Endothelial cell of umbilical vein (primary cell): Measurements from ENCODE around the gene EDN2. TPM values are rescaled to one million over a fixed set of nuclear protein-coding genes. Genes with fewer than 3 reads are reported as not detected.

Experiments used
- BruUV-seq: library from RNA; stranded (reverse); fragments of 400-500 nt; replicated peaks from 2 replicates; lab custom pipeline; 2021; lab: Mats Ljungman, UMichigan
- CTCF ChIA-PET: fragments of 300-600, 350-600 bp; sonication (Branson Sonifier 250); formaldehyde crosslinking; loops from one replicate; lab custom pipeline; 2021; ENCODE audit warnings: antibody characterized with exemption, inconsistent platforms; lab: Charles Lee
- POLR2A ChIA-PET: fragments of 300-600, 350-600 bp; sonication (Branson Sonifier 250); formaldehyde crosslinking; loops from one replicate; lab custom pipeline; 2021; ENCODE audit warnings: antibody characterized with exemption, inconsistent platforms; lab: Charles Lee
- DNase-seq: peaks from one replicate; pipeline ENCODE4 v3.0.0-alpha.2; 2011; ENCODE audit warnings: low read depth, low spot score
- FAIRE-seq: peaks from 2 replicates; lab custom pipeline; 2011; peaks lifted over from hg19 to GRCh38; lab: Jason Lieb, UNC
- H2AFZ ChIP-seq: 2 replicates; pipeline ENCODE4 v1.6.0; 2012; ENCODE audit warnings: low read depth, low read length, control low read depth, inconsistent platforms
- H3K27ac ChIP-seq: 2 replicates; pipeline ENCODE4 v1.5.1; 2011; ENCODE audit warnings: low read depth, mild to moderate bottlenecking, control low read depth, low read length, moderate library complexity; ENCODE audit not compliant: insufficient read depth
- H3K27me3 ChIP-seq, 2 experiments: 2 replicates each; pipeline versions ENCODE4 v1.6.0 to v1.6.1; 2011; ENCODE audit warnings: low read length in 2 of 2, mixed read lengths in 1 of 2; ENCODE audit not compliant: control insufficient read depth in 2 of 2, insufficient read depth in 2 of 2
- H3K36me3 ChIP-seq, 2 experiments: 2 replicates in 1 of 2; 3 replicates in 1 of 2; pipeline ENCODE4 v1.5.1; 2011; ENCODE audit warnings: low read length in 2 of 2, mild to moderate bottlenecking in 1 of 2, moderate library complexity in 1 of 2; ENCODE audit not compliant: control insufficient read depth in 2 of 2, insufficient read depth in 2 of 2; ENCODE audit errors: extremely low read depth in 1 of 2
- H3K4me1 ChIP-seq: 3 replicates; pipeline ENCODE4 v1.5.1; 2011; ENCODE audit warnings: mild to moderate bottlenecking, low read length; ENCODE audit not compliant: control insufficient read depth, insufficient read depth; ENCODE audit errors: extremely low read depth
- H3K4me2 ChIP-seq: 2 replicates; pipeline ENCODE4 v1.6.1; 2011; ENCODE audit warnings: low read length, control low read depth, mixed read lengths; ENCODE audit not compliant: insufficient read depth
- H3K4me3 ChIP-seq, 3 experiments: fragments of 200-600 bp in 1 of 3; sonication (generic), shearing (Covaris generic) in 1 of 3; replicated peaks in 1 of 3; 2 replicates each; pipeline ENCODE4 v1.5.1; 2011 to 2016; ENCODE audit warnings: control low read depth in 3 of 3, low read length in 3 of 3, mild to moderate bottlenecking in 2 of 3, inconsistent platforms in 1 of 3, low read depth in 1 of 3, moderate library complexity in 1 of 3; ENCODE audit not compliant: insufficient read depth in 1 of 3
- H3K79me2 ChIP-seq: 2 replicates; pipeline ENCODE4 v1.6.0; 2012; ENCODE audit warnings: low read length, inconsistent platforms; ENCODE audit not compliant: control insufficient read depth, insufficient read depth
- H3K9ac ChIP-seq: replicated peaks from 2 replicates; pipeline ENCODE3; 2011; ENCODE audit warnings: low read length, control low read depth; ENCODE audit not compliant: insufficient read depth; ENCODE audit errors: extremely low read depth
- H3K9me1 ChIP-seq: replicated peaks from 3 replicates; pipeline ENCODE4 v1.6.0; 2011; ENCODE audit warnings: mild to moderate bottlenecking, low read length; ENCODE audit not compliant: control insufficient read depth, insufficient read depth; ENCODE audit errors: extremely low read depth
- H3K9me3 ChIP-seq: replicated peaks from 2 replicates; pipeline ENCODE4 v1.5.1; 2012; ENCODE audit warnings: low read length, inconsistent platforms; ENCODE audit not compliant: control insufficient read depth, insufficient read depth
- H4K20me1 ChIP-seq: replicated peaks from 2 replicates; pipeline ENCODE3; 2011; ENCODE audit warnings: mild to moderate bottlenecking, low read length; ENCODE audit not compliant: control insufficient read depth, insufficient read depth; ENCODE audit errors: extremely low read depth
- CTCF ChIP-seq, 2 donors: IDR thresholded peaks; 1 replicate in 1 of 2; 2 replicates in 1 of 2; pipeline ENCODE4 v1.5.1; 2011; ENCODE audit warnings: low read length in 2 of 2, mild to moderate bottlenecking in 2 of 2, moderate library complexity in 2 of 2, control low read depth in 1 of 2, inconsistent platforms in 1 of 2, low read depth in 1 of 2; ENCODE audit not compliant: insufficient read depth in 1 of 2; ENCODE audit errors: extremely low read depth in 1 of 2
- EZH2 ChIP-seq: IDR thresholded peaks from 2 replicates; pipeline ENCODE4 v1.6.1; 2012; ENCODE audit warnings: borderline replicate concordance, low read depth, mild to moderate bottlenecking, moderate library complexity, low read length, inconsistent platforms; ENCODE audit not compliant: severe bottlenecking
- FOS ChIP-seq: IDR thresholded peaks from 2 replicates; pipeline ENCODE4 v1.6.1; 2011; ENCODE audit warnings: mild to moderate bottlenecking, low read length, moderate library complexity, borderline replicate concordance; ENCODE audit not compliant: insufficient read depth
- GATA2 ChIP-seq: IDR thresholded peaks from 2 replicates; pipeline ENCODE4 v1.7.0; 2011; ENCODE audit warnings: low read depth, mild to moderate bottlenecking, moderate library complexity, mixed read lengths, low read length; ENCODE audit not compliant: insufficient read length, insufficient read depth
- JUN ChIP-seq: IDR thresholded peaks from 2 replicates; pipeline ENCODE4 v1.6.1; 2011; ENCODE audit warnings: borderline replicate concordance, low read depth; ENCODE audit not compliant: insufficient read length, insufficient read depth
- MAX ChIP-seq: IDR thresholded peaks from 2 replicates; pipeline ENCODE4 v1.6.1; 2011; ENCODE audit not compliant: insufficient read depth, insufficient read length
- MYC ChIP-seq: IDR thresholded peaks from one replicate; pipeline ENCODE4 v1.6.1; 2011; ENCODE audit warnings: mild to moderate bottlenecking, low read depth, low read length
- POLR2A ChIP-seq: IDR thresholded peaks from 2 replicates; pipeline ENCODE4 v1.6.1; 2012; ENCODE audit warnings: low read depth, mild to moderate bottlenecking, control low read depth, low read length
- POLR2AphosphoS5 ChIP-seq: IDR thresholded peaks from 2 replicates; pipeline ENCODE4 v1.6.1; 2012; ENCODE audit warnings: low read depth, mild to moderate bottlenecking, control low read depth, low read length, moderate library complexity; ENCODE audit not compliant: insufficient read depth
- dilution Hi-C: fragments of 300-500 bp; cut with MboI; formaldehyde crosslinking; loops from one replicate; pipeline ENCODE4 v1.15.0; 2019; ENCODE audit warnings: low sequenced_read_pairs; ENCODE audit not compliant: extremely low pct_ligation_motif_present
- intact Hi-C: fragments of 100-400 bp; cut with micrococcal nuclease; formaldehyde crosslinking; loops from one replicate; pipeline ENCODE4 v1.10.0; 2022
- polyA plus RNA-seq, 4 experiments: library from polyadenylated mRNA; depleted of rRNA in 3 of 4; stranded (reverse) in 3 of 4; unstranded in 1 of 4; fragments of >200 nt; gene quantifications; 2 replicates each; pipeline versions ENCODE4 v1.2.1 to v1.2.3, GENCODE V29; 2011 to 2012; ENCODE audit warnings: missing spikeins in 1 of 4
- total RNA-seq: library from RNA; stranded (reverse); gene quantifications from 2 replicates; pipeline ENCODE4 v1.2.3, GENCODE V29; 2021

The EDN2 gene
- total and polyA plus RNA-seq, 2 donors (not counting 3 experiments of a cell fraction or from before 2014, with no cell fraction given): not detected

- BruUV-seq: no TSS peak
- Histone ChIP-seq H4K20me1 (no peaks in the 10 kb centered on the region), H3K36me3 (no peaks in the 10 kb centered on the region), H2AFZ (no peak overlapping the region), H3K79me2 (no peaks in the 10 kb centered on the region), H3K9ac (no peak overlapping the region), H3K4me3 (no peak overlapping the region), H3K4me2 (no peak overlapping the region), H3K9me1 (no peaks in the 10 kb centered on the region), H3K4me1 (peaks cover 17% of the 10 kb centered on the region), H3K9me3 (no peaks in the 10 kb centered on the region), H3K27ac (no peak overlapping the region), H3K27me3 (peaks cover 0 to 2% of the 10 kb centered on the region in 2 experiments)
- DNase-seq: no peak
- ChIA-PET POLR2A (no interaction called here), CTCF (interaction anchor here (1.3 to 2.4 kb wide), 3 partner anchors 9 to 64 kb away, joined by 5 to 13 read pairs (median 5); no protein-coding TSS in a partner anchor)
- dilution Hi-C loops (no loop called here), intact Hi-C loops (no loop called here)
- no peak for FAIRE-seq
- TF ChIP-seq POLR2AphosphoS5: no peak
- no peak for TF ChIP-seq POLR2A
- no peak for TF ChIP-seq EZH2
- TF ChIP-seq CTCF (IDR thresholded peaks at IDR 0.05; ENCODE audit: extremely low read depth in 1 of 2, insufficient read depth in 1 of 2, low read depth in 1 of 2, low read length in 2 of 2): no peak
- TF ChIP-seq GATA2: no peak
- TF ChIP-seq FOS: no peak
- no peak for TF ChIP-seq MAX
- no peak for TF ChIP-seq MYC
- no peak for TF ChIP-seq JUN
Observed at GRCh38 chr1:41483001-41483850, 1.3 kb downstream of the EDN2 start.
